M059J (cell line): ENCODE data around the gene MNAT1. TPM values are rescaled to one million over a fixed set of nuclear protein-coding genes. Genes with fewer than 3 reads are reported as not detected.
A peak's percentile ranks its signal among the peaks of the same experiment; 100 is the strongest.
"Not testable (repeated sequence)": the region's sequence is repeated elsewhere in the genome, so short reads cannot be mapped to it uniquely, and the experiment has no call there.

ENCODE experiments used
- DNase-seq: peaks from one replicate; pipeline ENCODE4 v3.0.0-alpha.2; 2012; ENCODE audit warnings: low read depth
- total RNA-seq: library from RNA; depleted of rRNA; stranded (reverse); fragments of >200 nt; shearing (Covaris generic); gene quantifications from 2 replicates; pipeline ENCODE4 v1.2.3, GENCODE V29; 2014

MNAT1 gene
- total RNA-seq, 1 experiment from 2014 or later, result 99.3 TPM

DNA sequence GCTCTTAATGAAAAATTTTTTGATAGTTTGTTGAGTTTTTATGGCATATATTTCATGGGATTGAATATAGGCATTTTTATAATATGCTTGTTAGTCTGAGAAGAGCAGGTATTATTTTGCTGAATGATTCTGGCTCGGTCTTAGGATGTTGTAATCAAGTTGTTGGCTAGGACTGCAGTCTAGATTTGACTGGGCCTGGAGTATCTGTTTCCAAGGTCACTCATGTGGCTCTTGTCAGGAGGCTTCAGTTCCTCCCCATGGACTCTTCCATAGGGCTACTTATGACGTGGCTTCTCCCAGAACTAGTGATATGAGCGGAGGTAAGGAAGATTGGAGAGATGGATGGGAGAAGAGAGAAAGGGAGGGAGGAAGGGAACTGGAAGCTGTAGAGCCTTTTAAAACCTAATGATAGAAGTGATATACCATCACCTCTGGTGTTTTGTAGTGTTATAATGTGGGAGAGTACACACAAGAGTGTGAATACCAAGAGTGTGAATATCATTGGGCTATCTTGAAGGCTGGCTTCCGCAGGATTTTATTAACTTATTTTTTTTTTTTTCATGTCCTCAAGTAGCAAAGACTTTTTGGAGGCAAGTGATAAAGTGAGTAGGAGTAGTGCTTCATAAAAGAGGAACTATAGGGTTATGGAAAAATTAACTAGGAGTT is 4.4 kb downstream of the MNAT1 start:
- no peak for DNase-seq

DNA sequence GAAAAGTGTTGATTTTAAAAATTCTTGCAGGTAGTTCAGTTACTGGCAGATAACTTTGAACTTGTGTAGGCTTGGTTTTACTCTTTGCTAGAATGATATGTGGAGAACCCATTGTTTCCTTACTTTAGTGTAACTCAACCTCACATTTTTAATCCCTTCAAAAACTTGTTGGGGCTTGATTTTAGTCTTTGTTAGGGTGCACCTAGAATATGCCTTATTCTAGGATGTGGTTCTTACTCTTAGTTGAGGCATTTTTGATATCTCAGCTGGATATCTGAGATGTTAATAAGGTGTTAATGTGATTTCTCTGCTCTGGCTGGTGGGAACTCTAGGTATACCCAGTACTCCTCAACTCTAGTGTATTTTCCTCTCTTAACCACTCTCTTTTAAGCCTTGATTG is 10.0 kb downstream of the MNAT1 start:
- DNase-seq, result no peak

DNA sequence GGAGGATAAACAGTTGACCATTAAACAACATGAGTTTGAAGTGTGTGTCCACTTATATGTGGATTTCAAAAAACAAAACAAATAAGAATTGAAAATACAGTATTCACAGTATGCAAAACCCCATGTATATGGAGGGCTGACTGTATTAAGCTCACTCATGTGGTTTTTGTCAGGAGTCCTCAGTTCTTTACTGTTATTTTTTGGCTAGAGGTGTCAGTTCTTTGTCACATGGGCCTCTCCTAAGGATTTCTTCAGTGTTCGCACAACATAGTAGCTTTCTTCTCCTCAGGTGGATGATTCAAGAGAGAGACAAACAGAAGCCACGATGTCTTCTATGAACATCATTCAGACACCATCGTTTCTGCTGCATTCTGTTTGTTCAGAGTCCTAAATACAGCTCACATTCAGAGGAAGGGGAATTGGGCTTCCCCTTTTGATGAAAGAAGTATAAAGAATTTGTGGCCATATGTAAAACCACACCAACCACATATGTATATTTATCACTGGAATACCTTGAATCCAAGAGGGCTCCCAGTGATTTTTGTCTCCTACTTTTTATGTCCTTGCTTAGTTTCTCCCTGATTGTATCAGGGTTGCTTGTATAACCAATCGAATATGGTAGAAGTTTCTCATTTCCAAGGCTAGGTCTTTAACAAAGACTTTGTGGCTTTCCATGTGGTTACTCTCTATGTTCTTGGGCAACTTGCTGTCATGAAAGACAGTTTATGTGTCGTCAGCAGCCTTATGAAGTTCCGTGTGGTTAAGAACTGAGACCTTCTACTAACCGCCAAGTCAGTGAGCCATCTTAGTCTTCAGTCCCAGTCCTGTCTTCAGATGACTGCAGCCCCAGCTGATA is 18.9 kb downstream of the MNAT1 start:
- DNase-seq, result peak; percentile 47

DNA sequence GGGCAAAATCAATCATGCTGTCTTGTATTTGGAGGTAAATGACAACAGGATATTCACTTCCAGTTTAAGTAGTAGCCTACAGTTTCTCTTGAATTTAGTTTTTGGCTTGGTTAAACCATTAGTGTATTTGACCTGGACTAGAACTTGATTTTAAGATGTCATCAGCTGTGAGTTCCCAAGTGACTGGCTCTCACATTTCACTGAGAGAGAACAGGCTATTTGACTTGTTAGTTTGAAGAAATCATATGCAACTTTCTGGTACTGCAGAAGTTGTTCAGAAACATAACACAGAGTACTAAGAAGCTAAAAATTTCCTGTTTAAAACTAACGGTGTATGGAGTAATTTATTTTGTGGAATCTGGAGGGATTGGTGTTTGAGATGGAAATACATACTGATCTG is 22.3 kb downstream of the MNAT1 start:
- DNase-seq, result peak; percentile 12

DNA sequence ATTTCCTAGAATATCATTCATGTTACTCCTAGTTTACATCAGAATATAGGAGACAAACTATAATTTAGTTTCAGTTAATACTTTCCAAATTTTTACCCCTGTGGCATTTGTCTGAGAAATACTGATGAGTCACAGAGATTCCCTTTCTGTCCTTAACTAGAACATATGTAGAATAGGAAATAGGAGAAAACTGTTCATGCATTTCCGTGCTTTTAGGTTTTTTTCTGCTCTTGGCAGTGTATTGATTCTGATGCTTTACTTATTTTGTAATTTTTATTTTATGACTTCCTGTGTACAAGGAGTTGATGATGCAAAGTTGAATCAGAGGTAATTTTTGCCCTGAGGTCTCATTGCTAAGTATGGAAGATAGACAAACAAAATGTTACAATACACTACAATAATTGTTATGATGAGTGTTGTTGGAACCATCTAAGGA is 23.0 kb downstream of the MNAT1 start:
- peak; percentile 67 for DNase-seq

DNA sequence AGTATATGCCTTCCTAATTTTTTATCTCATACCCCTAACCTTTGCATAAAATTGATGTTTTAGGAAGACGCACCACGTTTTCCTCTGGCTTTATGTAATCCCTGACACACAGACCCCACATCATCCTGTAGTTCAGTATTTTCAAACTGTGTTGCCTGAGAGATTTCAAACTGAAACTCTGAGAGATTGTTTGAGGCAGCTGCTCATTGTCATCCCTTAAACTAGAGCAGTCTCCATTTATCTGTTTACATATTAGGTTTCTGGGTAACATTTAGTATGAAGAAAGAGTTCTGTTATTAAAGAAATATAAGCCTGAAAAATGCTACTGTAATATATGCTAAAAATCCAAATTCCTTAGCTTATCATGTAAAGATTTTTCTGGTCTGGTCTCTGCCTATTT is 24.3 kb downstream of the MNAT1 start:
- no peak for DNase-seq

DNA sequence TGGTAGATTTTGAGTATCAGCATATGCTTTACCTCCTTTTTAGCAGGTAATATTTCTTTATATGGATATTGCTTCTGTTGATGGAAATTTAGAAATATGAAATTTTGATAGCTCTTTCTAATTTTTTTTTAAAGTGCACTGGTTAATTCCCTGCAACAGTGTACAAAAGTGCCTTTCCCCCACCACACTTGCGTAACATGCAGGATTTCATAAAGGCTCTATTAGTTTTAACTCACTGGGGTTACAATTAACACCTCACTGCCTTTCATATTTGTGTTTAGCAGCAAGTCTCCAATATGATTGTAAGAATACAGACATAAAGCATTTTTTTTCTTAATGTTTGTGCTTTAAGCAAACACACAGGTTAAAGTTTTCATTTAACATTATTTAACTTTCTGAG is 25.6 kb downstream of the MNAT1 start:
- no peak for DNase-seq

DNA sequence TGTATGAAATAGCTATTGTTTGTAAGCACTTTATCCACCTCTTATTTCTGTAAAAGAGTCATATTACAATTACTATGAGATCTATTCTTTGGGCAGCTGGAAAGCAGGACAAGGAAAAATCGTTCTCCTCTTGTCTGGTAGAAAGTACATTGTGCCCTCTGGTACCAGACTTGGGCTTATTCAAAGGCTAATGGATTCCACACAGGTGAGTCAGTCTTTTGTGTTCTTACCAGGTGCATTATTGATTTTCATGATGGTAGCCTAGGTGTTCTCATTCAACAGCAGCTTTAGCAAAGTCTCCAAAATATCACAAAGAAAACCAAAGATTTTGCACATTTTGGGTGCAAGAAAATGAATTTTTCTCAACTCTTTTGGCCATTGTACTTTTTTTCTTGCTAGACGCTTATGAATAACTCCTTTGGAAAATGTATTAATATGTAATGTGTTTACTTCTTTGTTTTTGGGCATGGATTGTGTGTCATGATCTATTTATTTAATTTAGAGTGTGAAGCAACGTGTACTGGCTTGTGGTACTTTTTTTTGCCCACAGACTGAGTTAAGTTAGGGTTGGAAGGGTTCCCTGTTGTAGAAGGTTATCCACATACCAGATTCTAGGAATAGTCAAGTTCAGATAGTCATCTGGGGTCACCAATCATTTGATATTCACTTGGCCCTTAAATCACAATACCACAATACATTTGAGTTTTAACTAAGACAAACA is 26.2 kb downstream of the MNAT1 start:
- peak; percentile 20 for DNase-seq

DNA sequence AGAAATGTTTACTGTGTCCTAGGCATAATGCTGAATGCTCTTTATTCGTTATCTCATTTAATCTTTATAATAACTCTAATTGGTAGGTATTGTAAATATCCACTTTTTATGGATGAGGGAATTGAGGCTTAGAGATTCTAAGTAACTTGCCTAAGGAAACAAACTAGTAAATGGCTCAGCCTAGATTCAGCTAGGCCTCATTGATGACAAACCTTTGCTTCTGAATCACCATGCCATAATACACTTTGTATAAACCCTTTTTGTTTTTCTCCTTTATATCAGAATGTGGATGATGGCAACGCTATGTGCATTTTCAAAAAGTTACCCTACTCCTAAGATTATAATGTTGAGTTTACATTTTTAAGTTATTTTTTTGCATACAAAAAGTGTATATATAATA is 34.0 kb downstream of the MNAT1 start:
- DNase-seq, result no peak

DNA sequence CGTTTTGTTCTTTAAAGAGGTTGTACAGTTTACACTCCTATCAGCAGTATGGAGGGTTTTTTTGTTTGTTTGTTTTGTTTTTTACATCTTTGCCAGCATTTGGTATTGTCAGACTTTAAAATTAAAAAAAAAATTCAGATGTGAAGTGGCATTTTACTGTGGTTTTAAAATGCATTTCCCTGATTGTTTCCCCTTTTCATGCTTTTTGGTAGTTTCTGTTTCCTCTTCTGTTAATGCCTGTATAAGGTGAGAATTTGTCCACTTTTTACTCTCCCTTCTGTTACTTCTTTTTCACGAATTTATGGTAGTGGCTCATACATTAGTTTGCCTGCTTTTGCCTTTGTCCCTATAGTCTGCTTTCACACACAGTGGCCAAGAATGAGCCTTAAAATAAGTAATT is 36.6 kb downstream of the MNAT1 start:
- DNase-seq, result no peak

DNA sequence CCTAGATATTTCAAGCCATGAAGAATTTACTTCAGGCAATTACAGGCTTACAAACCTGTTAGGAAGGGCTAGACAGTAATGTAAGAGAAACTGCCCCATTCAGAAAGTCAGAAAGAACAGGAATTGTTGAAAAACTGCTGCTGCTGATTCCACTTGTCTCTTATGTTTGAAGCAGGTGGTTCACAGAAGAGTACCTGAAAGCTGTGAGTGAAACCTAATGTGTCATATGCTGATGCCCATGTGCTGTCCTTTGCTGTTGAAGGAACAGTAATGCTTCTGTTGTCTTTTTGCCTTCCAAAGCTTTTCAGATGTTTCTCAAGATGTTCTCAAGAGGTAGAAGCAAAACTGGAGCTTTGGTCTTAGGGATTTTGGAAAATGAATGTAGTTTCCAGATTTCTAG is 39.0 kb downstream of the MNAT1 start:
- no peak for DNase-seq

DNA sequence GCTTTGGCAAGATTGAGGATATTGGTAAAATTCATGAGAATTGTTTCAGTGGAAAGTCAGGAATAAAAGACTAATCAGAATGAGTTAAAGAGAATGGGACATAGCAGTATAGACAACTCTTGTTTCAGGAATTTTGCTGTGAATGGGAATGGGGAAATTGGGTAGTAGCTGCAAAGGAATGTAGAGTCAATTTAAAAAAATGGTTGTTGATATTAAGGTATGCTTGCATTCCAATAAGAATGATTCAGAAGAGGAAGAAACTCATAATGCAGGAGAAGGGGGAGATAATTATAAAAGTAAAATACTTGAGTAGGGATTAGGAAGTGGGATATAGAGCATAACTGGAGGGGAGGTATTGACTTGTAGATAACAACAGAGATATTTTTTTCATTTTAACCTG is 40.7 kb downstream of the MNAT1 start:
- DNase-seq, result peak; percentile 72

DNA sequence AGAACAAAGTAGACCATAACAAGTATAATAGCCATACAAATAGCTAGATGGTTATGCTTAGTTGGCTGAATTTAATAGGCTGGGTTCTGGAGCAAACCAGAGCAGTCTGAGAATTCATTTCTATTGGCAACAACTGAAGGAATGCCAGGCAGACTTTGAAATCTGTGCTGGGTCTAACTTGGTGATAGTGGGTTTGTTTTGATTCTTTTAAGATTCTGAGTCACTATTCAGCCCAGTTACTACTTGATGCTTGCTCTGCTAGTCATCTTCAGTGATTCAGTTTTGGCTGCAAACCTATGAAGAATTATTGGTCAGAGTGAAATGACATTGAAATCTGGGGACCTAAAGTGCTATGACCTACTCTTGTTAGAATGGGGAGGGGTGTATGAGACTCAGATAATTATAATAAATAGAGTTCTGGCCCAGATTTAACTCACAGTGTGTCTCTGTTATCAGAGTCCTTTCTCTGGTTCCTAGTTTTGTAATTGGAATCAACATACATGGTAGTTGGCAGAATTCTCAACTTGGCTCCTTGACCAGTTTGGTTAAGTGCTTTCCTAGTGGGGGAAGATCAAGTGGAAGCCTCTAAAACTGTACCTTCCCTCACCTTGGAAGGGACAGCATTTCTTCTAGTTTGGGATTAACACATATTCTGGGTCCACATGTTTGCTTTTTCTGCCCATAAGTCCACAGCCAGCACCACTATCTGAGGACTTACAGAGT is 43.5 kb downstream of the MNAT1 start:
- DNase-seq, result peak; percentile 90

DNA sequence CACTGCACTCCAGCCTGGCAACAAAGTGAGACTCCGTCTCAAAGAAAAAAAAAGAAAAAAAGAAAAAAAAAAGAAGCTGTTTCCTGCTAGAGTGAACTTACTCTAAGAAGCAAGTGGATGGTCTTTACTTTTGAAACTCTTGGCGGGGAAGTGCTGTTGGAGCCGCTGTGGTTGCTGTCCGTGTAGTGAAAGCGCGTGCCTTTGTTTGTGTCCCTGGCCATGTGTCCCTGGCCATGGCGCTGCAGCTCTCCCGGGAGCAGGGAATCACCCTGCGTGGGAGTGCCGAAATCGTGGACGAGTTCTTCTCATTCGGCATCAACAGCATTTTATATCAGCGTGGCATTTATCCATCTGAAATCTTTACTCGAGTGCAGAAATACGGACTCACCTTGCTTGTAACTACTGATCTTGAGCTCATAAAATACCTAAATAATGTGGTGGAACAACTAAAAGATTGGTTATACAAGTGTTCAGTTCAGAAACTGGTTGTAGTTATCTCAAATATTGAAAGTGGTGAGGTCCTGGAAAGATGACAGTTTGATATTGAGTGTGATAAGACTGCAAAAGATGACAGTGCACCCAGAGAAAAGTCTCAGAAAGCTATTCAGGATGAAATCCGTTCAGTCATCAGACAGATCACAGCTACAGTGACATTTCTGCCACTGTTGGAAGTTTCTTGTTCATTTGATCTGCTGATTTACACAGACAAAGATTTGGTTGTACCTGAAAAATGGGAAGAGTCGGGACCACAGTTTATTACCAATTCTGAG is 45.4 kb downstream of the MNAT1 start:
- DNase-seq, result not testable (repeated sequence)

DNA sequence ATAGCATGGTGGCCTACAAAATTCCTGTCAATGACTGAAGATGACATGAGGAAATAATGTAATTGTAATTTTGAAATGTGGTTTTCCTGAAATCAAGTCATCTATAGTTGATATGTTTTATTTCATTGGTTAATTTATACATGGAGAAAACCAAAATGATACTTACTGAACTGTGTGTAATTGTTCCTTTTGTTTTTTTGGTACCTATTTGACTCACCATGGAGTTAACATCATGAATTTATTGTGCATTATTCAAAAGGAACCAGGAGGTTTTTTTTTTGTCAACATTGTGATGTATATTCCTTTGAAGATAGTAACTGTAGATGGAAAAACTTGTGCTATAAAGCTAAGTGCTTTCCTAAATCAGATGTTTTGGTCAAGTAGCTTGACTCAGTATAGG is 46.0 kb downstream of the MNAT1 start:
- DNase-seq, result not testable (repeated sequence)

DNA sequence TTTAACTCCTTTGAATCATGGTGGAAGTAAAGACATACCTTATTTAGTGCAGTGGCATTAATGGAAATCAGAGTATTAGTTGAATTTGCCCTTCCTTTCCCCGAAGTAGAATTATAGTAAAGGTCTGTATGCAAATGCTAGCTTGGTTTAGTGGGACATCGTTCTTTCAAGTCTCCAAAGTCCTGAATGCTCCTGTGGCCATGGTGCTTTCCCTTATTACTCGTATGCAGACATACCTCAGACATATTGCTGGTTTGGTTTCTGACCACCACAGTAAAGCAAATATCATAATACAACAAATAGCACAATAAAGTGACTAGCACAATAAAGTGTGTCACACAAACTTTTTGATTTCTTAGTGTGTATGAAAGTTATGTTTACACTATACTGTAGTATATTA is 52.3 kb downstream of the MNAT1 start:
- DNase-seq, result no peak

DNA sequence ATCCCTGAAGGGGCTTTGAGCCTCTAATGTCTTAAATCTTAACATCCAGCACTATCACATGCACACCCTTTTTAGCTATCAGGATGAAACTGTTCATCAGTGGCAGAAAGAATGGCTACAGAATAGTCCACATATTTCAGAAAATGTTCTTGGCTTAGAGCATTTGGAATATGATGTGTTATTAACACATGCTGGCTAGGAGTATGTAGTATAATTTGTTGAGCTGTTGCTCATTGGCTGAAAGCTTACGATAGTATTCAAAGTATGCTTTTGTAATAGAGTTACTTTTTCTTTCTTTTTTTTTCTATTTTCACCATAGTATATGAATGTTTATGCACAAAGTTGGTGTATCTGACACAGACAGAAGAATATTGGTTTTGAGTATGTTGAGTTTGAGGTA is 55.1 kb downstream of the MNAT1 start:
- no peak for DNase-seq

DNA sequence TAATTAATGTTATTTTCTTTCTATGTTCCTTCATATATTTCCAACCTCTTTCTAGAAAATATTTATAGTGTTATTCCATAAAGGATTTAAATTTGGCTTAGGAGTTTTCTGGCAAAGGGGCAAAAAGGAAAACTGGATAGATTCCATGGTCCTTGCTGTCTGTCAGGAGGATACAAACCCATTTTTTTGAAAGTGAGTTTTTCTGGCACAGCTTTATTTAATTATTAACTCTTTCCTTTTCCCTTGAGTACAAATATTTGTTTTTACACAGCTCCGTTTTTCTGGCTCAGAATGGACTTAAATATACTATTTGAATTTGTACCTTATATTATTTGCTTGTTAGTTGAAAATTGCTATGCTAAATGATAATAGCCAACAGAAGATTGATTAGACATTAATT is 56.3 kb downstream of the MNAT1 start:
- no peak for DNase-seq

DNA sequence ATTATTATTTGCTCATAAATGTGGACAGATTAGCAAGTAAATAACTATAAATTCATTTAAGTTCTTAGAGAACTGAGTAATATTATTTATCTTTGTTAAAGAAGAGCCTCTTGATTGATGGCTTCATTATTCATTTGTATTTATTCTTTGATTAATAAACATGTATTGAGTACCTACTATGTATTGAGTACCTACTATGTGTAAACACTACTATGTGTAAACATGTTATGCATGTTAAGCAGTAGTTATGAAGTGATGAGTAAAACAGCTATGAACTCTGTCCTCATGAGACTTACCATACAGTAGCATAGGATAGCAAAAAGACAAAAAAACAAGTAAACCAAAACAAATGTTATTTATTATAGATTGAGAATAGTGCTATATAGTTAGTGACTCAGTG is 61.9 kb downstream of the MNAT1 start:
- DNase-seq, result no peak

DNA sequence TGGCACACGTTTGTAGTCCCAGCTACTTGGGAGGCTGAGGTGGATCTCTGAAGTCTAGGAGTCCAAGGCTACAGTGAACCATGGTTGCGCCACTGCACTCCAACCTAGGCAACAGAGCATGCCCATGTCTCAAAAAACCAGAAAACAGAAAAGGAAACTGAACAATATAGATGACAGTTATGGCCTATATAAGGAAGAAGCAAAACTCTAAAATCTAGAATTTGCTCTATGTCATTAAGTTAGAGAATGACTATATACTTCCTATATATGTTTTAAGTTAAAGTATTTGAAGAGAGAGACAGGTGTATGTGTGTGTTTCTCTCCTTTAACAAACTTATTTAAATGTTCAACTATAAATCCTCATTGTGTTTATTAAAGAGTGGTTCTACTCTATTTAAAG is 65.8 kb downstream of the MNAT1 start:
- no peak for DNase-seq

DNA sequence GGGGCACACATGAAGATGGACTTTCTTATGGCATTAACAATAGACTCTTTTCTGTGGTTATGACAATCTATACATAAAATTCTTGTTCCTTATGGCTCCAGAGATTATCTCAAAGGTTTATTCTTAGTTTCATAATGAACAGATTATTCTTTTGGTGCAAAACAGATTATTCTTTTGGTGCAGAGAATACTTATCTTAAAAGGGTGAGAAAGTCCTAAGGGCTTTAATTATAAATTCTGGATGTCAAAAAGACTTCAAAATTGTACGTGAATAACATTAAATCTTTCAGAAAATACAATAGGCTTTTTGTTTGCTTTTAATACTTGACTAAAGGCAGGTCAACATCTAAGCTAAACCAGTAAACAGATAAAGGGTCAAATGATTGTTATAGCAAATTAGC is 69.3 kb downstream of the MNAT1 start:
- DNase-seq, result no peak
